GM15510 (cell line): ENCODE measurements around the gene PEX11B.

Experiments
- POLR2A ChIP-seq: IDR thresholded peaks from 3 replicates; pipeline ENCODE4 v1.6.1; 2011; ENCODE audit warnings: borderline replicate concordance; ENCODE audit not compliant: insufficient read length; ENCODE audit errors: extremely low read depth

Gene PEX11B

GRCh38 chr1:145871994-145872924 is 46.3 kb downstream of the PEX11B start:
- TF ChIP-seq POLR2A: no peak

- TF ChIP-seq POLR2A: no peak
Measured at GRCh38 chr1:145868232-145868631, 50.3 kb downstream of the PEX11B start.

- no peak for TF ChIP-seq POLR2A
Measured at GRCh38 chr1:145863282-145864018, 55.1 kb downstream of the PEX11B start.
